Mucosa of gallbladder (tissue), 1 donor: ENCODE data around the gene SLC35B2. TPM values are rescaled to one million over a fixed set of nuclear protein-coding genes. Genes with fewer than 3 reads are reported as not detected.
"Not testable (repeated sequence)": the region's sequence is repeated elsewhere in the genome, so short reads cannot be mapped to it uniquely, and the experiment has no call there.

Experiments
- DNase-seq: peaks from one replicate; pipeline ENCODE4 v3.0.0-alpha.2; 2020; ENCODE audit warnings: low spot score
- total RNA-seq: library from RNA; stranded (reverse); gene quantifications from one replicate; pipeline ENCODE4 v1.2.1, GENCODE V29; 2021
- donor health status: DM: no; HTN: no; CAD: no.

Gene SLC35B2
- total RNA-seq, 1 donor from 2014 or later, result 50.8 TPM

DNA sequence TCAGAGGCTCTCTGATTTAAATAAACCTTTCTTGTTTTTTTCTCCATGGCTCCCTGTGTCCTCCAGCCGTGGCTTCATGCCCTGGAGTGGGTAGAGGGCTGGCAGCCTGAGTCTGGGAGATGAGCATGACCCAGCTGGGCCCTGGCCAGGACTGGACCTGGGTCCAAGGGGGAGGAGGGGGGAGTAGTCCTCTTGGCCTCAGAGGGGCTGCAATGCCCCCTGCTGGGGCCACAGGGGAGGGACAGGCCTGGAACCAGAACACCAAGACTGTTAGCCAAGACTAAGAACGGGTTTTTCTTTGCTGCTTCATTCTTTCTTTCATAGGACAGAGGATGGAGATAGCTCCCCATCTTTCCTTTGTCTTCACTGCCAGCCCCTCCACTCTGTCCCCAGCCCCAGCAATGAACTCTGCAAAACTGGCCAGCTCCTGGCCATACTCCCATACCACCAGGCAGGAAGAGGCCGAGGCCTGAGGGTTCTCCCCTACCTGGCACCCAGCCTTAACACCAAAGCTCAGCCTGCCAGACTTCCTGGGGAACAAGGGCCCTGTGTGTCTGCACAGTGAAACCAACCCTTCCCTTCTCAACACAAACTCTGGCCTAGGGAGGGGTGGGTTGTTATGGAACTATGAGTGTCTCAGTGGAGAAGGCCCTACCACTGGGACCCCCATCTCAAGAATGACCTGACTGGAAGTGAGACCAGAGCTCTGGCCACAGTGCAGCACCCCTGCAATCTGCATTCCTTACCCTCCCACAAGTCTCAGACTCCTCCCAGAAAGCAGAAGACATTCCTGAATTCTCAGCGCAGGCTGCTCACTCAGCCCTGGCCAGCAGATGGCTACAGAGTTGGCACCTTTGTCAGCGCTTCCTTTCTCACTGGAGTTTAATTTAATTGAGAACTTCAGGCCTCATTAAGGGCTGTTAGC, 23.0 kb downstream of the SLC35B2 start:
- DNase-seq, result peak; percentile 75

DNA sequence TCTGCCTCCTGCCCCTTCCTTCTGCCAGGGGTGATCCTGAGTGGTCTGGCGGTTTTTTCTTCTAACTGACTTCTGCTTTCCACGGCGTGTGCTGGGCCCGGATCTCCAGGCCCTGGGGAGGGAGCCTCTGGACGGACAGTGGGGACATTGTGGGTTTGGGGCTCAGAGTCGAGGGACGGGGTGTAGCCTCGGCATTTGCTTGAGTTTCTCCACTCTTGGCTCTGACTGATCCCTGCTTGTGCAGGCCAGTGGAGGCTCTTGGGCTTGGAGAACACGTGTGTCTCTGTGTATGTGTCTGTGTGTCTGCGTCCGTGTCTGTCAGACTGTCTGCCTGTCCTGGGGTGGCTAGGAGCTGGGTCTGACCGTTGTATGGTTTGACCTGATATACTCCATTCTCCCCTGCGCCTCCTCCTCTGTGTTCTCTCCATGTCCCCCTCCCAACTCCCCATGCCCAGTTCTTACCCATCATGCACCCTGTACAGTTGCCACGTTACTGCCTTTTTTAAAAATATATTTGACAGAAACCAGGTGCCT, 23.7 kb downstream of the SLC35B2 start:
- no peak for DNase-seq

DNA sequence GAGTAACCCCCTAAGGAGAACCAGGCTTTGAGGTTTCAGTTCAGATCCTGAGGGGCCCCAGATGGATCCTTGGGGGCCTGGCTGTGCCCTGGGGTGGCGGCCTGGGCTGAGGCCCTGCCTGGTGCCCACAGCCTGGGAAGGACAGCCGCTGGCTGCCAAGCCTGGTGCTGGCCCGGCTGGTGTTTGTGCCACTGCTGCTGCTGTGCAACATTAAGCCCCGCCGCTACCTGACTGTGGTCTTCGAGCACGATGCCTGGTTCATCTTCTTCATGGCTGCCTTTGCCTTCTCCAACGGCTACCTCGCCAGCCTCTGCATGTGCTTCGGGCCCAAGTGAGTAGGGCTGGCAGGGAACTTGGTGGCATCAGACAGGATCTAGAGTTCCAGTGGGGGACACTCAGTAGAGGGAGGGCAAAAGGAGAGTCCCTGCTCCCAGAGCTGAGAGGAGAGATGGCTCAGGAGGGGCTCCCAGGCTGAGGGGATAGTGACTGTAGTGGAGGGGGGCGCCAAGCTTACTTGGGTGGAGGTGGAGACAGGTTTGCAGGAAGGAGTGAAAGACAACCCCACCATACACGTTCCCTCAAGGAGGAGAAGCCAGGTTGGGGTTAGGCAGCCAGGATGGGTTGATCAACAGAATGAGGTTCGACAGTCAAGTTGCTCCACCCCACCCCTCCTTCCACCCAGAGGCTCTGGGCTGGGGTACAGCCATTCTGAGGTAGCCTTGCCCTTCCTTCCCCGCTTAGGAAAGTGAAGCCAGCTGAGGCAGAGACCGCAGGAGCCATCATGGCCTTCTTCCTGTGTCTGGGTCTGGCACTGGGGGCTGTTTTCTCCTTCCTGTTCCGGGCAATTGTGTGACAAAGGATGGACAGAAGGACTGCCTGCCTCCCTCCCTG, 24.4 kb downstream of the SLC35B2 start:
- no peak for DNase-seq

DNA sequence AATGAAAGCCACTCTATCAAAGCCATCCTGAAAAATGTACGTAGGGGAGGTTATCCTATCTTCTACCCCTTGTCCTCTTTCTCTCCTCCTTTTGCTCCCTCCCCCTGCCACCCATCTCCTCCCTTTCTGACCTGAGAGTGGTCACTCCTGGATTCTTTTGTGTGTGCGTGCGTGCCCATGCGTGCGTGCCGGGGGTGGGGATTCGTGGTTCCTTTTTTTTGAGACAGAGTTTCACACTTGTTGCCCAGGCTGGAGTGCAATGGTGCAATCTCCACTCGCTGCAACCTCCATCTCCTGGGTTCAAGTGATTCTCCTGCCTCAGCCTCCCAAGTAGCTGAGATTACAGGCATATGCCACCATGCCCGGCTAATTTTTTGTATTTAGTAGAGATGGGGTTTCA, 25.9 kb downstream of the SLC35B2 start:
- not testable (repeated sequence) for DNase-seq

DNA sequence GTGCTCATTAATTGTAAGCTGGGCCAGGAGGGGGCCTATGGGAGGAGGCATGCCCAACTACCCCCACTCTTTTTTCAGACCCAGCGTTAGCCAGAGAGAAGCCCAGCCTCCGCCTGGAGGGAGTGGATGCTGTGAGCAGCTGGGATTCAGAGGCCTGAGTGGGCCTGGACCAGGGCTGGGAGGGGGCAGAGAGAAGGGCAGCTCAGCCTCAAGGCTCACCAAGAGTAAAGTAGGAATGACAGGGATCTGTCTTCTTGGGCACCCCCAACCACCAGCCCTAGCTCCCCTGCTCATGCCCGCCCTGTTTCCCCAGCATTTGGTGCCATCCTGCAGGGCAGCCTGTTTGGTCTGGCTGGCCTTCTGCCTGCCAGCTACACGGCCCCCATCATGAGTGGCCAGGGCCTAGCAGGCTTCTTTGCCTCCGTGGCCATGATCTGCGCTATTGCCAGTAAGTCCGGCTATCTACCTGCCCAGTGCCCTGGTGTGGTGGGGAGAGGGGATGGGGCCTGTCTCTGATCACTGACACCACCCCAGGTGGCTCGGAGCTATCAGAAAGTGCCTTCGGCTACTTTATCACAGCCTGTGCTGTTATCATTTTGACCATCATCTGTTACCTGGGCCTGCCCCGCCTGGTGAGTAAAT, 27.2 kb downstream of the SLC35B2 start:
- no peak for DNase-seq

DNA sequence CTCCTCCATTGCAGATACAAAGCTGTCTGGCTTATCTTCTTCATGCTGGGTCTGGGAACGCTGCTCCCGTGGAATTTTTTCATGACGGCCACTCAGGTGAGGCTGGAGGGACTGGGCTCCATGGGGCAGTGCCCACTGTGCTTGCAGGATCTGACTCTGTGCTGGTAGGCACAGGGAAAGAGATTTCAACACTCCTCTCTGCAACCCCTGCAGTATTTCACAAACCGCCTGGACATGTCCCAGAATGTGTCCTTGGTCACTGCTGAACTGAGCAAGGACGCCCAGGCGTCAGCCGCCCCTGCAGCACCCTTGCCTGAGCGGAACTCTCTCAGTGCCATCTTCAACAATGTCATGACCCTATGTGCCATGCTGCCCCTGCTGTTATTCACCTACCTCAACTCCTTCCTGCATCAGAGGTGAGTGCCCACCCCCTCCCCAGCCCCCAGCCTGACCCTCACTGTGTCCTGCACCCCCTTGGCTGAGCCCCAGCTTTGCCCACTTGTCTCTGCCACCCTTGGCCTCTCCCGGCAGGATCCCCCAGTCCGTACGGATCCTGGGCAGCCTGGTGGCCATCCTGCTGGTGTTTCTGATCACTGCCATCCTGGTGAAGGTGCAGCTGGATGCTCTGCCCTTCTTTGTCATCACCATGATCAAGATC, 27.8 kb downstream of the SLC35B2 start:
- DNase-seq, result no peak

DNA sequence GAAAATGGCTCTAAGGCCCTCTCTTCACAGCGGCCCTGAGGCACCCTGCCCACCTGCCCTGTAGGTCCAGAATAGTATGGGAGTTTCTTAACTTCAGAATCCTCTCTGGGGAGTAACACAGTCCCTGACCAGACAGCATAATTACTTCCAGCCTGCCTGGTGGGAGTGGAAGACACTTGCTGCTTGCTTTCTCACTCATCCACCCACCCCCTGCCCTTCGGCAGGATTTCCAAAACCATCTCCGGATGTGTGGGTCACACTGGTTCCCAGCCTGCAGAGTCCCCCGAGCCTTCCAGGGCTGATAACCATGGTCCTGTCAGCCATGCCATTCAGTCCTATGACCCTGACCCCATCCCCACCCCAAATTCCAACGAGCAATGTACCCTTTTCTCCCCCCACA, 28.5 kb downstream of the SLC35B2 start:
- no peak for DNase-seq

DNA sequence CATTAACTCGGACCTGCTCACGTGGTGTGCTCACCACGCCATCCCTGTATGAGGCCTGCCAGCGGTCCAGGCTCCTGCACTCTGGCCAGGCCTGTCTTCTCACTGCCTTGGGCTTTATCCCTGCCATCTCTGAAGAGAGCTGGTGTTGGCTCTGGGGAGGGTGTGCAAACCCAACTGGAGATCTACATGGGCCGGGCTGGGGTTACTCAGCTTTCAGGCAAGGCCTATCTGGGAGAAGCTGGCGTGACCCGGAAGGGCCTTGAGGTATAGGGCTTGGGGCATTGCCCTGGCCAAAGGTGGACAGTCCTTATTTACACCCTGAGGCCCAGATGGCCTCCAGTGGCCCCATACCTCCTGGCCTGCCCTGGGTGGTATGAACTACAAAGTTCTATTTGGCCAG, 28.9 kb downstream of the SLC35B2 start:
- DNase-seq, result no peak

DNA sequence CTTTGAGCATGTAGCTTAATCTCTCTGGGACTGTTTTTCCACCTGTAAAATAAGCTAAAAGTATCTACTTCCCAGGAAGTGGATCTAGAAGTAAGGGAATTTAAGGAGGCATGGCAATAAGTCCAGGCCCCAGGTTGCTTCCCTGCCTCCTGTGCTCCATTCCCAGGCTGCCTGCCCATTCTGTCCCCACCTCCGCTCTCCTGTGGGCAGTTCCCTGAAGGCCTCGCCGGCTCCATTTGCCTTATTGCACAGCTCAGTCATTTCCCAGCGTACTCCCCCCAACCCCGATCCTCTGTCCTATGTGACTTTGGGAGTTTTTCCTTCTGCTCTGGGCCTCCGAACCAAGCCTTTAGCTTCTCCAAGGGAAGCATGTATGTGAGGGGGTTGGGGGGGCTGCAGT, 29.3 kb downstream of the SLC35B2 start:
- no peak for DNase-seq

DNA sequence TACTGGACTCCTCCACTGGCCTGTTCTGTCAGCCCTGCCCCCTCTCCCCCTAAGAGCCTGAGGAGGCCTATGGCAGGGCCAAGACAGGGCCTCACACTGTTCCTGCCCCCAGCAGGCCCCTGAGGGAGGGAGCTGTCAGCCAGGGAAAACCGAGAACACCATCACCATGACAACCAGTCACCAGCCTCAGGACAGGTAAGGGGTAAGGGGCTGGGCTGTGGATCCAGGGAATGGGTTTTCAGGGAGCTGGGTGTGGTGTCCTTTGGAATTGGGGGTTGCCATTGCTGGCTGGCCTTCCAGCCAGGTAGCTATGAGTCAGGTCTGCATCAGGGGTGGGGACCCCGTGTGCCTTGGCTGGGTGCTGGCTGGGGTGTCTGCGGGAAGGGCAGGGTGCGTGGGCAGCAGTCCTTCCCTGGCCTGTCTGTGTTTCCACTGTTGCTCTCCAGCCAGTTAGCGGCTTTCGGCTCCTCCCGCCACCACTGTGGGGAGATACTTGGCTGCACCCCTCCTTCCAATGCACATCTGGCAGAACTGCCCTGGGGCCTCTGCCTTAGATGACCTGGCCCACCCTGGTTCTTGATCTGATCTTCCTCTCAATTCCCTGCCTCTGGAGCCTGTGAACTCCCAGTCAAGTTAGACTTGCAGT, 30.1 kb downstream of the SLC35B2 start:
- DNase-seq, result no peak

DNA sequence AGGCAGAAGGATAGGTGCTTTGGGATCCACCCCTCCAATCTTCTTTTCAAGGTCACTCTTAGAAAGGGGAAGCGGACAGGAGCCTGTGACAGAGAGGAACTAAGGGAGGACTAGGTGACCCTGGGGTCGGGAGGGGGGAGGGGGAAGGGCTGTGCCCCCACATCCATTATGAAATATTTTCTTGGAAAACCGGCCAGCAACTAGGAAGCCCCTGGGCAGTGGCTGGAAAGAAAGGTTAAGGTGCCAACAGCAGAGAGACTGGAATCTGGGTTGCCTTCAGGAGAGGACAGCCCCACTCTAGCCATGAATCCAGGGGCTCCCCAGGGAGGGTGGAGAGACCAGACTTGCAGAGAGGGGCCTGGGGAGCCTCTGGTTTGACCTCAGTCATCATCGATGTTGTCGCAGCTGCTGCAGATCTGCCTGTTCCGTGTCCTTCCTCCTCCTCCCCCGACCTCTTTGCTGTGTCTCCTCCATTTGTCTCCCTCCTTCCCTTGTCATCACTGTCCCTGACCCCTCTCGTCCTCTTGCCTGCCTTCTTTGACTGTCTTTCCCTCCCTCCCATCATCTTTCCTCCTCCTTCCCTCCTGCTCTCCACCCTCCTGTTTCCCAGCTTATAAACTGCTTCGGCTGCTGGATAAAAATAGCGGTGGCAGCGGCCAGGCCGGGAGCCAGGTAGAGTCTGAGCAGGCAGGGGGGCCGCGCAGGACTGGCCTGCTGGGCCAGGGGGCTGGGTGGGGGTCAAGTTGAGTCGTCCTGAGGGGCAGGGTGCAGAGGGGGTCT, 30.8 kb downstream of the SLC35B2 start:
- no peak for DNase-seq

DNA sequence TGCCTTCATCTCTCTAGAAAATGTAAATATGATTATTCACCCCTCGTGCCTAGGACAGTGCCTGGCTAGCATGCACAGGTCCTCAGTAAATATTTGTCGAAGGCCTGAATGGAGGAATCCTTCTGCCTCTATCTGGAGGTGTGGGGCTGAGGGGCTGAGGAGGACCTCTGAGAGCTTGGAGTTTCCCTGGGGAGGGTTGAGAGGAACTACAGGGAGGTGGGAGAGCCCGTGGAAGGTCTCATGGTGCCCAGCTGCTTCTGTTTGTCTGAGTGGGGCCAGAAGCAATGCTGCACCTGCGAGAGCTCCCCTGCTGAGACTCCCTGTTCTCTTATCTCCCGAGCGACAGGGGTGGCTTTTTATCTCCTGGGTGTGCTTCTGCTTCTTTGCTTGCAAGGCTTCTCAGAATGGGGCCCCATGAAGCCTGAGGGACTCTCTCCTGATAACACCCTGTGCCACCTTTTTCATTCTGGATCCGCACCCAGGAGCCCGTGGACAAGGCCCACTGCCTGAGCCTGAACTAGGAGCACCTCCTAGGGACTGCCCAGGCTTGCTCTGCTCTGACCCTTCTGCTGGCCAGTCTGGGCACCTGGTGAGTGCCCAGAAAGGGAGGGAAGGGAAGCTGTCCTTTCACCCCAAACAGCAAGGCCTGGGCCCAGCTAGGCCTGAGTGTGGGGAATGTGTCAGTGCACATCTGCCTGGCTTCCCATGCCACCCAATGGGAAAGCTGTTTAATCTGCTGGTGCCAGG, 31.6 kb downstream of the SLC35B2 start:
- no peak for DNase-seq

DNA sequence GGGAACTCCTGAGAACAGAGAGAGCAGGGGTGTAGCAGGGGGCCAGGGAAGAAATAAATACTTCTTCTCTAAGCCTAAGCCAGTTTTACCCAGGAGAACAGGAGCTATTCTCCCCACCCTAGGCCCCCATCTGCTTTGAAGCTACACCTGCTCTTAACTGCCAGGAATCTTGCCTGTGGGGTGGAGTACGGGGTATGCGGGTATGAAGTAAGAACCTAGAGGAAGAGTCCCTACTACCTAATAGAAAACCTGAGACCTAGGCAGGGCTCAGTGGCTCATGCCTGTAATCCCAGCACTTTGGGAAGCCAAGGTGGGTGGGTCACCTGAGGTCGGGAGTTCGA, 32.4 kb downstream of the SLC35B2 start:
- no peak for DNase-seq

DNA sequence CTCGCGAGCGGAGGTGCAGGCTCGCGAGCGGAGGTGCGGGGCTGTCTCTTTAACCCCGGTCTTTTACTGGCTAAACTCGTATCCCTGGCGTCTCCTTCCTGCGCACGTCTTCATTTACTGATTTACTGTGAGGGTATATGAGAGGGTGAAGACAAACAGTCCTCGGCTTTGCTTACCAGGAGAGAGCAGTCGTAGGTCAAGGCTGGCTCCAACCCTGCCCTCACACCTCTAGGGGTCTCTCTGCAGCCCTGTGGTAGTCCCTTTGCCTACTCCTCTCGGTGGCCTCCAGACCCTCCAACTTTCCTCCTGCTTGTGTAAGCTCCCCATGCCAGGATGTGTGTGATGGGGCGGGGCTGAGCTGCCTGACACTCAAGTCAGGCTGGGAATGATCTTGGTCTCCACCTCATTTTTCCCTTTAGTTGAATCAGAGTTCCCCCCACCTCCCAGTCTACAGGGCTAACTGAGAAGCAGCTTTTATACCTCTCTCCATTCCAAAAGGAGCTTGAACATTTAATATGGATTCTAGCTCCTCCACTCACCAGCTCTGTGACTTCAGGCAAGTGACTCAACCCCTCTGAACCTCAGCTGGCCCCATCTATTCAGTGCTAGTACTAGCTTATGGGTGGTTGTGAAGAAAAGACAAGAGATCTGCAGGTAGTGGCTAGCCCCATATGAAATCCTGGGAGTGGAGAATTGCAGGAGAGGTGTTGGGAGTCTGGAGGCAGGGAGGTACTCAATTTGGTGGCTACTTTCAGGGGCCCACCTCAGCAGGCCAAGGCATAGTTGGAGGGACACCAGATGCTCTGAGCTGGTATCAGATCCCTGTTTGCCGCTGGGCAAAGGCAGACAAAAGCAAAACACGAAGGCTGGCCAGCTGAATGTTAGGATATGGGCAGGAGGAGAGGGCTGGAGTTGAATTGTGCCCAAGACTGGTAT, 33.0 kb downstream of the SLC35B2 start:
- no peak for DNase-seq

DNA sequence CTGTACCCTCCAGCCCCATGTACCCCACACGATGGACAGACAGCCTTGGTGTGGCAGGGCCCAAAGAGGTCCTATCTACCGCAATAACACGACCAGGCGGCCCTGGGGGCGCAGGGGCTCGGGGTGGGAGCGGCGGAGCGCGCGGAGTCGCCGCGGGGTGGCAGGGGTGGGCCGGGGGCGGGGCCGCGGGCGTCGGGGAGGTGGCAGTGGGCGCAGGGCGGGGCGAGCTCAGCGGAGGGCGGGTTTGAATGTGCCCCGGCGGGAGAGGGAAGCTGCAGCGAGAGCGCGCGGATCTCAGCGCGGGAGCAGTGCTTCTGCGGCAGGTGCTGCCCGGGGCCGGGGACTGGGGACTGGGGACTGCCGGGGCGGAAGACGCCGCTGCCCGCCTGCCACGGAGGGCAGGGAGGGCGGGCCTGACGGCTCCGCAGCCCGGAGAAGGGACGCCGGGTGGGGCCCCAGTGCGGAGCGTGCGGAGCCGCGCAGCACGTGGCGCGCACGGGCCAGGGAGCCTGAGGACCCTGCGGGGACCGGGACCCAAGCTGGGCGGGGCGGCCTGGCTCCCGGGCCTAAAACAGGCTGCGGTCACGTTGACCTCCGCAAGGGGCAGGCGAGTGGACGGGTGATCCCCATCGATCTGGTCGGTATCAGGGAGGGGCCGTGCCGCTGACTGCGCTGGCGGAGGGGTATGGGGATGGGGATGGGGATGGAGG, 33.9 kb downstream of the SLC35B2 start, which contains the start of gene SLC29A1:
TSS of gene SLC29A1 (plus strand) at position 277 of the 710 bp plus-strand sequence. CDS start 3,719 bp downstream, outside the sequence.
- peak; percentile 69 for DNase-seq

DNA sequence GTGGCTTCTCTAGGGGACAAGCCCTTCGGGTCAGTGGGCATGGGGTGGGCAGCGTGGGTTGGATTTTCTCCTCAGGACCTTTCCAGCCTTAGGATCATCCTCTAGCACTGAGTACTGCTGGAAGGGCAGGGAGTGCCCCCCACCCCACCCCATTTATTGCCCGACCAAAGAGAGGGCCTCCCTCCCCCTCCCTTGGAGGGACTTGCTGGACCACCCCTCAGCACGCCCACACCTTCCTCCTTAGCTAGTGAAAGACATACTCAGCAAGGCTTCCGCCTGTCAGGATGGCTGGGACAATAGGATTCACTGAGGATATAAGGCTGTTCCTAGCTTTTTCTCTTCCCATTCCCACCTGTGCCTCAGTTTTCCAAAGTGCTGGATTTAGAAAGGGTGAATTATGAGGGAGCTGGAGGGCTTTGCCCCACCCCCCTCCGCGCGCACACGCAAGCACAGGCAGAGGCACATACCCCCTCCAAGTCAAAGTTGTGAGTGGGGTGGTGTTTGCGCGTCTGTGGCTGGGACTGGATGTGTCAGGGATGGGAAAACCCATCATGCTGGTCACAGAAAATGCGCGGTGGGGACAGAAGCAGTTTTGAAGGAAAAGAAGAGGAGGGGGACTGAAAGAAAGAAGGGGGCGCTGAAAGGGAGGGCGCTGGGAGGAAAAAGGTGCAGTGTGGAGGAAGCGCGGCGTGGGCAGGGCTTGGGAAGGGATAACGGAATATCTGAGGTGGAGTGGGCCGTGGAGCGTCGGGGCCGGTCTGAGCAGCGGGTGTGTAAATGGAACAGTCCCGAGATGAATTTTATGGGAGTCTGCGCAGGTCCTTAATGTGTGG, 34.6 kb downstream of the SLC35B2 start:
- no peak for DNase-seq

DNA sequence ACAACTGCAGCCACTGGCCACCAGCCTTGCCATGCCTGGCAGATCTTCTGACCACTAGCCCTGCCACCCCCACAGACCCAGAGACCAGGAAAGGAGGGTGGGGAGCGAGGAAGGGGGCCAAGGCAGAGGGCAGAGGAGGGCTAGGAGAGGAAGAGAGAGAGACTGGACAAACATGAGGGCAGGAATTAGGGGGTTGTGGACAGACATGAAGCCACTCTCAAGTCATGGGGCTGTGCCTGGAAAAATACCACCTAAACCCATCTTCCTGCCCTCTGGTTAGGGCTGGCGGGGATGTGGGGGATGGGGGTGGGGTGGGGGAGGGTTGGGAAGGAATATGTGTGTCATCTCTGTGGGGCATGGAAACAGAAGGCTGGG, 35.4 kb downstream of the SLC35B2 start:
- DNase-seq, result no peak
